Activated CD8-positive, alpha-beta memory T cell treated with anti-CD3 and anti-CD28 coated beads for 36 hours (primary cell): ENCODE measurements around the gene PARVB. TPM values are rescaled to one million over a fixed set of nuclear protein-coding genes. Genes with fewer than 3 reads are reported as not detected.

ENCODE experiments used
- CTCF ChIA-PET: fragments of 350-600 bp; sonication (Branson Sonifier 250); formaldehyde crosslinking; loops from one replicate; lab custom pipeline; 2021; ENCODE audit warnings: antibody characterized with exemption; lab: Charles Lee
- POLR2A ChIA-PET: fragments of 350-600 bp; sonication (Branson Sonifier 250); formaldehyde crosslinking; loops from one replicate; lab custom pipeline; 2021; ENCODE audit warnings: antibody characterized with exemption; lab: Charles Lee
- total RNA-seq, 2 experiments: library from RNA; stranded (reverse); gene quantifications; one replicate each; pipeline ENCODE4 v1.2.3, GENCODE V29; 2021

Gene PARVB
- total RNA-seq, 2 experiments from 2014 or later: 94.0 to 101 TPM

DNA sequence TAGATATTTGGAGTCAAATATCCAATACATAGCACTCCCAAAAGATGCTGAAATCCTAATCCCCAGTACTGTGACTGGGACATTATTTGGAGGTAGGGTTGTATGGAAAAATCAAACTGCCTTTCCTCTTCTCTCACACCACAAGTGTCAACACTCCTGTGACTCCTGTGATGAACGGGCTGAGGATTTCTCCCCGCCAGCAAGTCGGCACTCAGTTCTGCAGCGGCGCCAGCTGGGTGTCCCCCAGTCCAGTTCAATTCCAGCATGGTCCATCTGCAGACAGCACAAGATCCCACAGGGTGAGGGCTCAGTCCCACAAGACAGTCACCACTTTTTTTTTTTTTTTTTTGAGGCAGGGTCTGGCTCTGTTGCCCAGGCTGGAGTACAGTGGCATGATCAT is 4.3 kb upstream of the PARVB start:
- ChIA-PET POLR2A (no interaction called here), CTCF (no interaction called here)

GRCh38 chr22:44020981-44021380 is 3.1 kb upstream of the PARVB start:
- ChIA-PET POLR2A (no interaction called here), CTCF (interaction anchor here (0.6 to 1.4 kb wide), 2 partner anchors 28 to 982 kb away, joined by 3 to 5 read pairs; no protein-coding TSS in a partner anchor)

- POLR2A ChIA-PET: interaction anchor here (0.5 to 1.3 kb wide), 4 partner anchors 27 to 725 kb away, joined by 3 to 7 read pairs (median 4); partner anchors contain the start of gene PARVG
- CTCF ChIA-PET: interaction anchor here (0.9 to 1.3 kb wide), 3 partner anchors 10 to 36 kb away, joined by 3 to 7 read pairs (median 4); no protein-coding TSS in a partner anchor
Observed at GRCh38 chr22:44023404-44024287, 456 bp upstream of the PARVB start.

DNA sequence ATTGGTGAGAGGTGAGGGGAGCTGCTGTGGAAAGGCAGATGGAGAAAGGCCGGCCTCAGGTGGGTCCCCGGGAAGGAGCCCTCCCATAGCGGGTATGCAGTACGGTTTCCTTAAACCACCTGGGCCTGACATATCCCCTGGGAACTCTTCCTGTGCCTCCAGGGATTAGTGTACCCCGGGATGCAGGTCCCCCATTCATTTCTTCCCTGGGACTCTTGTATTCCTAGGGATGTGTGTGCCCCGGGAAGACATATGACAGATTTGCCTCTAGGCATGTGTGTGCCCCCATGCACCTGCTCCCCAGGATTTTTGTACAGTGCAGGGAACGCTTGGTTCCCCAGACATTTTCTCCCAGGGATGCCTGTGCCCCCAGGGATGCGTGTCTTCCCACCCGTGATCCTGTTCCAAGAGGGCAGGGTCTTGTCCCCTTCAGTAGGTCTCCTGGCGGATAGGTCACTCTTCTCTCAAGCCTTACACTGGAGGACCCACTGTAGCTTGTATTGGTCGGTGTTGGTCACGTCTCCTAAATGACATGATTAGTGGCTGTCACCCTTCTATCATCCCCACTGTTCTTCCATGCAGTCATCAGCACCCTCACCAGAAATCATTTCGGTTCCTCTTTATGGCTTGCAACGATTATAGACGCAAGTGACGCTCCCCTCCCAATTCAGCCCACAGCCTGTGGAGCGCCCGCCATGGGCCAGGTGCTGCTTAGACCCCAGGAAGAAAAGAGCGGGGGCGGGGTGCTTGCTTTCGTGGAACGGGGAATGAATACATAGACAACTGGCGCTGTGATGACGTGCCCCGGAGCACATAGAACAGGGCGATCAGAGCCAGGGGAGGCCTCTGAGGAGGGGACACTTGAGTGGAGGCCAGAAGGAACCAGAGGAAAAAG is 1.3 kb downstream of the PARVB start:
- POLR2A ChIA-PET: interaction anchor here (0.6 kb wide), 1 partner anchor 601 kb away, joined by 3 read pairs; no protein-coding TSS in a partner anchor
- CTCF ChIA-PET: no interaction called here

GRCh38 chr22:44026066-44026629 is 2.0 kb downstream of the PARVB start:
- ChIA-PET POLR2A (no interaction called here), CTCF (interaction anchor here (0.8 kb wide), 1 partner anchor 55 kb away, joined by 3 read pairs; no protein-coding TSS in a partner anchor)

DNA sequence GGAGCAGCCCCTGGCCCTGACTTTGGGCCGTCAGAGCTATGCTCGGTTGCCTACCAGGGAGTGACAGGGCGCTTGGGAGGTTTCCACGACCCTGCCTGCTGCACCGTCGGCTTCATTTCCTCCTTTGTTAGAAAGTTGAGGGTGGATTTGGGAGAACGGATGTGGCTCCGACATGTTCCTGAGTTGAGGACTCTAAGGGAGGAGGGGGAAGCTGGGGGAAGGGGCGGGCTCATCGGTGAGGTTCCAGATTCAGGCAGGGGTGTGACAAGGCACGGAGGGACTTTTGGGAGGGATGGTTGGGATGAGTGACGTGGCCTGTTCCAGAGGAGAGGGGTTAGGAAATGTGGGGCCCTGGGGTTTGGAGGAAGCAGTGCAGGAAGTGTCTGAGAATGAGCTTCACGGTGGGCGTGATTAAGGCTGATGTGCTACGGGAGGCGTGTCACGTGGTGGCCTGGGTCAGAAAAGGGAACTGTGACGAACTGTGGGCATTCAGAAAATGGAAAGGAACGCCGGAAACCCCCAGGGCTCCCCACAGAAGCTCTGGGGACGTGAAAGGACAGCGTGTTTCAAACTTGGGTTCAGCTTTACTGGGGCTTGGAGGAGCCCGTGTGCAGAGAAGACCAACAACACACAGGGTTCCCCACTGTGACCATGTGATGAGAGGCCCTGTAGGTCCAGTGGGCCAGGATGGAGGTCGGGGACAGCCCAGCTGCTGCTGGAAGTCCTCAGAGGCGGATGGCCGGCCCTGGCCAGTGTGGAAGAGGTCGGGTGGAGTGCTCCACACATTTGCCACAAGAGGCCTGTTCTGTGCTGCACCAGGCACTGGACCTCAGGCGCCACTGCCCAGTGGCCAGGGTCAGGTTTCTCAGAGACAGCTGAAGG is 2.8 kb downstream of the PARVB start:
- CTCF ChIA-PET: interaction anchor here (0.8 to 1.1 kb wide), 2 partner anchors 33 to 54 kb away, joined by 3 to 8 read pairs; no protein-coding TSS in a partner anchor
- POLR2A ChIA-PET: interaction anchor here (0.6 to 1.0 kb wide), 2 partner anchors 37 to 156 kb away, joined by 3 to 4 read pairs; no protein-coding TSS in a partner anchor

GRCh38 chr22:44028091-44028490 is 4.0 kb downstream of the PARVB start:
- CTCF ChIA-PET: no interaction called here
- POLR2A ChIA-PET: no interaction called here

DNA sequence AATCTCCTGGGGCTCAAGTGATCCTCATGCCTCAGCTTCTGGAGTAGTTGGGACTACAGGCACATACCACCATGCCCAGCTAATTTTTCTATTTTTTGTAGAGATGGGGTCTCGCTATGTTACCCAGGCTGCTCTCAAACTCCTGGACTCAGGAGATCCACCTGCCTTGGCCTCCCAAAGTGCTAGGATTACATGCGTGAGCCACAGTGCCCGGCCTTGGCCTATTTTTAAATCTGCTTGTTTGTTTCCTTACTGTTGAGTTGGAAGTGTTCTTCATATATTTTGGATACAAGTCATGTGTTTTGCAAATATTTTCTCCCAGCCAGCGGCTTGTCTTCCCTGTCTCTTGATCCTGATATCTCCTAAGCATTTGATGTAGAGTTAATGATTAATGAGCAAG is 5.0 kb downstream of the PARVB start:
- ChIA-PET CTCF (no interaction called here), POLR2A (no interaction called here)

- ChIA-PET POLR2A (no interaction called here), CTCF (no interaction called here)
Observed at GRCh38 chr22:44030051-44030701, 6.1 kb downstream of the PARVB start.

DNA sequence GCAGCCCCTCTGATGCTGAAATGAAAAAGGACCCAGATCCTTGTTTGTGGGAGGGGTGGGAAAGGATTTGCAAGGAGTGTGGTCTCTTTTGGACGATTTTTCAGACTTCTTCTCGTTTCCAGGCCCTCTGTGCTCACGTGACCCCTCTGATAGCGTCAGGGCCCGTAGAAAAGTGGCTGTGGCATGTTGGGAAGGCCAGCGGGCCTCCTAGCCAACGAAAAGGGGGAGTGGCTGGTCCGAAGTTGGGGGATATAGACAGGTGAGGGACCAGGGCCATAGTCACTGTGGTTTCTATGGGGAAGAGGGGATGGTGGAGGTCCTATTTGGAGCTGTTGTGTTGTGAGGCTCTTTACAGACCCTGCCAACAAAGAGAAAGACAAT is 6.6 kb downstream of the PARVB start:
- ChIA-PET CTCF (interaction anchor here (1.5 kb wide), 1 partner anchor 37 kb away, joined by 3 read pairs; no protein-coding TSS in a partner anchor), POLR2A (no interaction called here)

GRCh38 chr22:44031158-44031952 is 7.3 kb downstream of the PARVB start:
- CTCF ChIA-PET: interaction anchor here (1.3 to 1.5 kb wide), 2 partner anchors 38 to 50 kb away, joined by 3 to 4 read pairs; no protein-coding TSS in a partner anchor
- POLR2A ChIA-PET: no interaction called here

GRCh38 chr22:44032126-44032730 is 8.1 kb downstream of the PARVB start:
- CTCF ChIA-PET: interaction anchor here (1.3 to 1.5 kb wide), 2 partner anchors 39 to 49 kb away, joined by 3 to 4 read pairs; no protein-coding TSS in a partner anchor

GRCh38 chr22:44033287-44033686 is 9.2 kb downstream of the PARVB start:
- ChIA-PET CTCF (interaction anchor here (1.2 kb wide), 1 partner anchor 9 kb away, joined by 3 read pairs; the partner anchor contains the start of gene PARVB), POLR2A (no interaction called here)

More at GRCh38 chr22:44032126-44032730, 8.1 kb downstream of the PARVB start:
- POLR2A ChIA-PET: no interaction called here

GRCh38 chr22:44033694-44034093 is 9.6 kb downstream of the PARVB start:
- CTCF ChIA-PET: interaction anchor here (1.2 kb wide), 1 partner anchor 9 kb away, joined by 3 read pairs; the partner anchor contains the start of gene PARVB
- POLR2A ChIA-PET: no interaction called here

- CTCF ChIA-PET: no interaction called here
- POLR2A ChIA-PET: no interaction called here
Observed at GRCh38 chr22:44037519-44038375, 13.6 kb downstream of the PARVB start.
